ENCODE results near the gene GRID1.

GRID1 gene

GRCh38 chr10:85925201-85925750 lies 441.3 kb downstream of the GRID1 start:
- Histone ChIP-seq H3K4me2 (ENCODE audit: low read length, poor library complexity, severe bottlenecking) (no peak overlapping the region), H3K36me3 (ENCODE audit: control insufficient read depth in 1 of 2, insufficient read depth in 2 of 2, low read depth in 1 of 2, low read length in 2 of 2) (no peaks in the 10 kb centered on the region), H3K18ac (ENCODE audit: low read depth in 1 of 2, low read length in 2 of 2) (no peak overlapping the region), H3K9me3 (ENCODE audit: control insufficient read depth, low read length) (no peaks in the 10 kb centered on the region), H3K4me3 (ENCODE audit: insufficient read depth in 1 of 2, low read depth in 1 of 2, low read length in 2 of 2) (no peak overlapping the region), H3K4ac (ENCODE audit: low read depth in 1 of 2, low read length in 2 of 2) (no peak overlapping the region), H2BK12ac (ENCODE audit: low read length in 2 of 2) (no peak overlapping the region), H3K9ac (ENCODE audit: low read length) (no peak overlapping the region), H3K27me3 (ENCODE audit: control insufficient read depth in 1 of 2, insufficient read depth in 1 of 2, low read length in 2 of 2) (no peaks in the 10 kb centered on the region), H2BK120ac (ENCODE audit: low read depth, low read length) (no peak overlapping the region), H4K8ac (ENCODE audit: low read length) (no peak overlapping the region), H3K4me1 (ENCODE audit: control insufficient read depth, insufficient read depth, low read depth, low read length) (no peaks in the 10 kb centered on the region), H2BK5ac (ENCODE audit: low read depth, low read length, poor library complexity, severe bottlenecking) (no peak overlapping the region), H2BK15ac (ENCODE audit: low read depth, poor library complexity, severe bottlenecking) (no peak overlapping the region), H4K91ac (ENCODE audit: low read length) (no peak overlapping the region), H2AK5ac (ENCODE audit: low read length, severe bottlenecking) (no peak overlapping the region), H2AFZ (ENCODE audit: low read depth, low read length) (no peak overlapping the region), H3K79me1 (replicated peaks; ENCODE audit: low read length, poor library complexity, severe bottlenecking) (no peaks in the 10 kb centered on the region), H3K14ac (ENCODE audit: low read length in 2 of 2) (no peak overlapping the region), H3K27ac (ENCODE audit: low read length, poor library complexity, severe bottlenecking) (no peak overlapping the region), H3K23ac (ENCODE audit: low read length in 2 of 2) (no peak overlapping the region)
- 84% methylated on average over 5 of the region's 5 CpGs for WGBS
- no peak for DNase-seq

- no peaks in the 10 kb centered on the region for H3K9me3 ChIP-seq (ENCODE audit: control insufficient read depth, low read length)
- H2BK120ac ChIP-seq (ENCODE audit: low read depth, low read length): no peak overlapping the region
- no peak overlapping the region for H3K4me3 ChIP-seq (ENCODE audit: insufficient read depth in 1 of 2, low read depth in 1 of 2, low read length in 2 of 2)
- no peak overlapping the region for H2BK15ac ChIP-seq (ENCODE audit: low read depth, poor library complexity, severe bottlenecking)
- no peak overlapping the region for H3K9ac ChIP-seq (ENCODE audit: low read length)
- H3K4me1 ChIP-seq (ENCODE audit: control insufficient read depth, insufficient read depth, low read depth, low read length): no peaks in the 10 kb centered on the region
- no peak overlapping the region for H2BK5ac ChIP-seq (ENCODE audit: low read depth, low read length, poor library complexity, severe bottlenecking)
- no peaks in the 10 kb centered on the region for H3K36me3 ChIP-seq (ENCODE audit: control insufficient read depth in 1 of 2, insufficient read depth in 2 of 2, low read depth in 1 of 2, low read length in 2 of 2)
- no peak overlapping the region for H3K14ac ChIP-seq (ENCODE audit: low read length in 2 of 2)
- no peaks in the 10 kb centered on the region for H3K79me1 ChIP-seq (replicated peaks; ENCODE audit: low read length, poor library complexity, severe bottlenecking)
- H3K27me3 ChIP-seq (ENCODE audit: control insufficient read depth in 1 of 2, insufficient read depth in 1 of 2, low read length in 2 of 2): no peaks in the 10 kb centered on the region
- no peak overlapping the region for H4K91ac ChIP-seq (ENCODE audit: low read length)
- H2BK12ac ChIP-seq (ENCODE audit: low read length in 2 of 2): no peak overlapping the region
- H2AK5ac ChIP-seq (ENCODE audit: low read length, severe bottlenecking): no peak overlapping the region
- H3K4ac ChIP-seq (ENCODE audit: low read depth in 1 of 2, low read length in 2 of 2): no peak overlapping the region
- H3K23ac ChIP-seq (ENCODE audit: low read length in 2 of 2): no peak overlapping the region
- H2AFZ ChIP-seq (ENCODE audit: low read depth, low read length): no peak overlapping the region
- no peak for DNase-seq
- no peak overlapping the region for H4K8ac ChIP-seq (ENCODE audit: low read length)
- no peak overlapping the region for H3K4me2 ChIP-seq (ENCODE audit: low read length, poor library complexity, severe bottlenecking)
- H3K18ac ChIP-seq (ENCODE audit: low read depth in 1 of 2, low read length in 2 of 2): no peak overlapping the region
- H3K27ac ChIP-seq (ENCODE audit: low read length, poor library complexity, severe bottlenecking): no peak overlapping the region
- WGBS: 83% methylated on average over 6 of the region's 7 CpGs
Measured at GRCh38 chr10:85924382-85925102, 442.1 kb downstream of the GRID1 start.

GRCh38 chr10:85922356-85923129 lies 444.1 kb downstream of the GRID1 start:
- Histone ChIP-seq H3K23ac (ENCODE audit: low read length in 2 of 2) (no peak overlapping the region), H2BK120ac (ENCODE audit: low read depth, low read length) (no peak overlapping the region), H2BK15ac (ENCODE audit: low read depth, poor library complexity, severe bottlenecking) (no peak overlapping the region), H4K8ac (ENCODE audit: low read length) (no peak overlapping the region), H4K91ac (ENCODE audit: low read length) (no peak overlapping the region), H3K4me1 (ENCODE audit: control insufficient read depth, insufficient read depth, low read depth, low read length) (no peaks in the 10 kb centered on the region), H3K9ac (ENCODE audit: low read length) (no peak overlapping the region), H3K79me1 (replicated peaks; ENCODE audit: low read length, poor library complexity, severe bottlenecking) (no peaks in the 10 kb centered on the region), H2AK5ac (ENCODE audit: low read length, severe bottlenecking) (no peak overlapping the region), H3K14ac (ENCODE audit: low read length in 2 of 2) (no peak overlapping the region), H3K27me3 (ENCODE audit: control insufficient read depth in 1 of 2, insufficient read depth in 1 of 2, low read length in 2 of 2) (no peaks in the 10 kb centered on the region), H3K36me3 (ENCODE audit: control insufficient read depth in 1 of 2, insufficient read depth in 2 of 2, low read depth in 1 of 2, low read length in 2 of 2) (no peaks in the 10 kb centered on the region), H3K18ac (ENCODE audit: low read depth in 1 of 2, low read length in 2 of 2) (no peak overlapping the region), H2AFZ (ENCODE audit: low read depth, low read length) (no peak overlapping the region), H3K4me2 (ENCODE audit: low read length, poor library complexity, severe bottlenecking) (no peak overlapping the region), H2BK12ac (ENCODE audit: low read length in 2 of 2) (no peak overlapping the region), H3K27ac (ENCODE audit: low read length, poor library complexity, severe bottlenecking) (no peak overlapping the region), H3K9me3 (ENCODE audit: control insufficient read depth, low read length) (no peaks in the 10 kb centered on the region), H3K4ac (ENCODE audit: low read depth in 1 of 2, low read length in 2 of 2) (no peak overlapping the region), H2BK5ac (ENCODE audit: low read depth, low read length, poor library complexity, severe bottlenecking) (no peak overlapping the region), H3K4me3 (ENCODE audit: insufficient read depth in 1 of 2, low read depth in 1 of 2, low read length in 2 of 2) (no peak overlapping the region)
- 68% methylated on average over 9 of the region's 9 CpGs for WGBS
- no peak for DNase-seq

GRCh38 chr10:85921789-85922188 lies 444.8 kb downstream of the GRID1 start:
- Histone ChIP-seq H3K9ac (ENCODE audit: low read length) (no peak overlapping the region), H2BK120ac (ENCODE audit: low read depth, low read length) (no peak overlapping the region), H3K27ac (ENCODE audit: low read length, poor library complexity, severe bottlenecking) (no peak overlapping the region), H2BK5ac (ENCODE audit: low read depth, low read length, poor library complexity, severe bottlenecking) (no peak overlapping the region), H3K4me2 (ENCODE audit: low read length, poor library complexity, severe bottlenecking) (no peak overlapping the region), H2AFZ (ENCODE audit: low read depth, low read length) (no peak overlapping the region), H3K18ac (ENCODE audit: low read depth in 1 of 2, low read length in 2 of 2) (no peak overlapping the region), H2BK15ac (ENCODE audit: low read depth, poor library complexity, severe bottlenecking) (no peak overlapping the region), H3K4me1 (ENCODE audit: control insufficient read depth, insufficient read depth, low read depth, low read length) (no peaks in the 10 kb centered on the region), H3K23ac (ENCODE audit: low read length in 2 of 2) (no peak overlapping the region), H3K27me3 (ENCODE audit: control insufficient read depth in 1 of 2, insufficient read depth in 1 of 2, low read length in 2 of 2) (no peaks in the 10 kb centered on the region), H3K4ac (ENCODE audit: low read depth in 1 of 2, low read length in 2 of 2) (no peak overlapping the region), H3K36me3 (ENCODE audit: control insufficient read depth in 1 of 2, insufficient read depth in 2 of 2, low read depth in 1 of 2, low read length in 2 of 2) (no peaks in the 10 kb centered on the region), H3K9me3 (ENCODE audit: control insufficient read depth, low read length) (no peaks in the 10 kb centered on the region), H3K79me1 (replicated peaks; ENCODE audit: low read length, poor library complexity, severe bottlenecking) (no peaks in the 10 kb centered on the region), H4K91ac (ENCODE audit: low read length) (no peak overlapping the region), H3K4me3 (ENCODE audit: insufficient read depth in 1 of 2, low read depth in 1 of 2, low read length in 2 of 2) (no peak overlapping the region), H3K14ac (ENCODE audit: low read length in 2 of 2) (no peak overlapping the region), H2AK5ac (ENCODE audit: low read length, severe bottlenecking) (no peak overlapping the region), H4K8ac (ENCODE audit: low read length) (no peak overlapping the region), H2BK12ac (ENCODE audit: low read length in 2 of 2) (no peak overlapping the region)
- 92% methylated on average over 5 of the region's 5 CpGs for WGBS
- DNase-seq: no peak

Measured in mesenchymal stem cell (in vitro differentiated cells and primary cell).